Activated CD4-positive, alpha-beta memory T cell treated with anti-CD3 and anti-CD28 coated beads, Interleukin-2, amount 10 ng/mL, durations not matched to agents 7 days and 5 days (primary cell): ENCODE results near the gene IL4R. TPM values are rescaled to one million over a fixed set of nuclear protein-coding genes. Genes with fewer than 3 reads are reported as not detected.
"Not testable (repeated sequence)": the region's sequence is repeated elsewhere in the genome, so short reads cannot be mapped to it uniquely, and the experiment has no call there.

Experiments
- CTCF ChIA-PET: fragments of 350-600 bp; sonication (Branson Sonifier 250); formaldehyde crosslinking; loops from one replicate; lab custom pipeline; 2021; ENCODE audit warnings: antibody characterized with exemption, inconsistent platforms; lab: Charles Lee
- POLR2A ChIA-PET: fragments of 350-600 bp; sonication (Branson Sonifier 250); formaldehyde crosslinking; loops from one replicate; lab custom pipeline; 2021; ENCODE audit warnings: antibody characterized with exemption; lab: Charles Lee
- DNase-seq: peaks from one replicate; pipeline ENCODE4 v3.0.0-alpha.2; 2020
- H3K27ac Mint-ChIP-seq: one replicate; pipeline ENCODE4 v1.8.0; 2021; ENCODE audit warnings: mild to moderate bottlenecking, mixed read lengths
- H3K27me3 Mint-ChIP-seq: one replicate; pipeline ENCODE4 v1.8.0; 2021; ENCODE audit warnings: mixed read lengths
- H3K36me3 Mint-ChIP-seq: one replicate; pipeline ENCODE4 v1.8.0; 2021; ENCODE audit warnings: low read depth, mixed read lengths
- H3K4me1 Mint-ChIP-seq: one replicate; pipeline ENCODE4 v1.8.0; 2021; ENCODE audit warnings: mixed read lengths
- H3K4me3 Mint-ChIP-seq: one replicate; pipeline ENCODE4 v1.8.0; 2021; ENCODE audit warnings: mild to moderate bottlenecking, mixed read lengths
- H3K9me3 Mint-ChIP-seq: one replicate; pipeline ENCODE4 v1.8.0; 2021; ENCODE audit warnings: mixed read lengths
- total RNA-seq, 2 experiments: library from RNA; stranded (reverse); gene quantifications; one replicate each; pipeline ENCODE4 v1.2.3, GENCODE V29; 2021

IL4R gene
- total RNA-seq, 2 experiments from 2014 or later = 257 to 268 TPM

DNA sequence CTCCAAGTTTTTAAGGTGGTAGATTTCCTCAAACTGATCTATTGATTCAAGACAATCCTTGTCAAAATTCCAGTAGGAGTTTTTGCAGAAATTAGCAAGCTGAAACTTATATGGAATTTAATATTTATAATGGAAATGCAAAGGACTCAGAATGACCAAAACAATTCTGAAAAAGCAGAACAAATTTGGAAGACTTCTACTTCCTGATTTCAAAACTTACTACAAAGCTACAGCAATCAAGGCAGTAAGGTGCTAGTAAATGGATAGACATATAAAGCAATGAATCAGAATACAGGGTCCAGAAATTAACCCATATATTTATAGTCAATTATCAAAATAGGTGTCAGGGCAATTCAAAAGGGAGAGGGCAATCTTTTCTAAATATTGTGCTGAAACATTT, 76.4 kb downstream of the IL4R start:
- CTCF ChIA-PET = interaction anchor here (1.9 kb wide), 1 partner anchor 10 kb away, joined by 6 read pairs; no protein-coding TSS in a partner anchor
- H3K9me3 Mint-ChIP-seq = peaks cover 36% of the 10 kb centered on the region
- H3K27ac Mint-ChIP-seq = no peak overlapping the region
- H3K27me3 Mint-ChIP-seq = peaks cover 2% of the 10 kb centered on the region
- POLR2A ChIA-PET = no interaction called here
- no peak overlapping the region for H3K4me3 Mint-ChIP-seq
- H3K4me1 Mint-ChIP-seq = peaks cover 40% of the 10 kb centered on the region
- no peak for DNase-seq
- peaks cover 49% of the 10 kb centered on the region for H3K36me3 Mint-ChIP-seq

DNA sequence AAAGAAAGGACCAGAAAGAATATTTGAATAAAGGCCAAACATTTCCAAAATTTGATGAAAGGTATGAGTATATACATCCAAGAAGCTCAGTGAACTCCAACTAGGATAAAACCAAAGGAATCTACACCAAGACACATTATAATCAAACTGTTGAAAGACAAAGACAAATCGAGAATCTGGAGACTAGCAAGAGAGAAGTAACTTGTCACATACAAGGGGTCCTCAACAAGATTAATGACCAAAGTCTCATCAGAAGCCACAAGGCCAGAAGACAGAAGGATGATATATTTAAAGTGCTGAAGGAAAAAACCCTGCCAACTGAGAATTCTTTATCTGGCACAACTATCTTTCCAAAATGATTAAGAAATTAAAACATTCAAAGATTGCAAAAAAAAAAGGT, 78.9 kb downstream of the IL4R start:
- no peak for DNase-seq
- Mint-ChIP-seq H3K36me3 (peaks cover 43% of the 10 kb centered on the region), H3K9me3 (peaks cover 39% of the 10 kb centered on the region)

DNA sequence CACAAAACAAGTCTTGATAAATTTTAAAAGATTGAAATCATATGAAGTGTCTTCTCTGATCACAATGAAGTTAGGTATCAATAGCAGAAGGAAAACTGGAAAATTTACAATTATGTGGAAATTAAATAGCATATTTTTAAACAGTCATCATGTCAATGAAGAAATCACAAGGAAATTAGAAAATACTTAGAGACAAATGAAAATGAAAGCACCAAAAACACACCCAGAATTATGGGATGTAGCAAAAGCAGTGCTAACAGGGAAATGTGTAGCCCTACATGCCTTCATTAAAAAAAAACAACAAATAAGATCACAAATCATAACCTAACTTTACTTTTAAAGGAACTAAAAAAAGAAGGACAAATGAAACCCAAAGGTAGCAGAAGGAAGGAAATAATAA, 80.7 kb downstream of the IL4R start:
- Mint-ChIP-seq H3K36me3 (peaks cover 34% of the 10 kb centered on the region), H3K9me3 (peaks cover 36% of the 10 kb centered on the region), H3K4me1 (peaks cover 29% of the 10 kb centered on the region)

More for the DNA sequence above, 78.9 kb downstream of the IL4R start:
- H3K27ac Mint-ChIP-seq = no peak overlapping the region
- ChIA-PET POLR2A (interaction anchor here (1.8 kb wide), 1 partner anchor 12 kb away, joined by 9 read pairs; no protein-coding TSS in a partner anchor), CTCF (interaction anchor here (0.7 kb wide), 1 partner anchor 213 kb away, joined by 3 read pairs; no protein-coding TSS in a partner anchor)
- peaks cover 35% of the 10 kb centered on the region for H3K4me1 Mint-ChIP-seq
- H3K27me3 Mint-ChIP-seq = peaks cover 2% of the 10 kb centered on the region
- no peak overlapping the region for H3K4me3 Mint-ChIP-seq

DNA sequence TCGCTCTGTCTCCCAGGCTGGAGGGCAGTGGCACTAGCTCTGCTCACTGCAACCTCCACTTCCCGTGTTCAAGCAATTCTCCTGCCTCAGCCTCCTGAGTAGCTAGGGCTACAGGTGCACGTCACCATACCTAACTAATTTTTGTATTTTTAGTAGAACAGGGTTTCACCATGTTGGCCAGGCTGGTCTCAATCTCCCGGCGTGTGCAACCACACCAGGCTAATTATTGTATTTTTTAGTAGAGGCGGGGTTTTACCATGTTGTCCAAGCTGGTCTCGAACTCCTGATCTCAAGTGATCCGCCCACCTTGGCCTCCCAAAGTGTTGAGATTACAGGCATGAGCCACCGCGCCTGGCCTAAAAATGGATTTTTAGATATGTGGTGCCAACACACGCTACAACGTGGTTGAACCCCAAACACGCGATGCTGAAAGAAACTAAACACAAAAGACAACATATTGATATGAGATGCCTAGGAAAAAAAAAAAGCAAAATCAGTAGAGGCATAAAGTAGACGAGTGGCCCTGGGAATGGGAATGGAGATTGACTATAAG, 84.6 kb downstream of the IL4R start:
- not testable (repeated sequence) for H3K27me3 Mint-ChIP-seq, DNase-seq, H3K4me3 Mint-ChIP-seq, H3K27ac Mint-ChIP-seq
- CTCF ChIA-PET = interaction anchor here (0.9 to 1.0 kb wide), 2 partner anchors 10 to 30 kb away, joined by 3 read pairs; no protein-coding TSS in a partner anchor
- Mint-ChIP-seq H3K4me1 (peaks cover 52% of the 10 kb centered on the region), H3K36me3 (peaks cover 21% of the 10 kb centered on the region), H3K9me3 (peaks cover 23% of the 10 kb centered on the region)
- POLR2A ChIA-PET = interaction anchor here (1.0 to 1.4 kb wide), 2 partner anchors 9 to 33 kb away, joined by 4 to 5 read pairs; no protein-coding TSS in a partner anchor

More for the DNA sequence above, 80.7 kb downstream of the IL4R start:
- Mint-ChIP-seq H3K27ac (no peak overlapping the region), H3K27me3 (peaks cover 2% of the 10 kb centered on the region), H3K4me3 (no peak overlapping the region)
- POLR2A ChIA-PET = no interaction called here
- no peak for DNase-seq
- CTCF ChIA-PET = no interaction called here

DNA sequence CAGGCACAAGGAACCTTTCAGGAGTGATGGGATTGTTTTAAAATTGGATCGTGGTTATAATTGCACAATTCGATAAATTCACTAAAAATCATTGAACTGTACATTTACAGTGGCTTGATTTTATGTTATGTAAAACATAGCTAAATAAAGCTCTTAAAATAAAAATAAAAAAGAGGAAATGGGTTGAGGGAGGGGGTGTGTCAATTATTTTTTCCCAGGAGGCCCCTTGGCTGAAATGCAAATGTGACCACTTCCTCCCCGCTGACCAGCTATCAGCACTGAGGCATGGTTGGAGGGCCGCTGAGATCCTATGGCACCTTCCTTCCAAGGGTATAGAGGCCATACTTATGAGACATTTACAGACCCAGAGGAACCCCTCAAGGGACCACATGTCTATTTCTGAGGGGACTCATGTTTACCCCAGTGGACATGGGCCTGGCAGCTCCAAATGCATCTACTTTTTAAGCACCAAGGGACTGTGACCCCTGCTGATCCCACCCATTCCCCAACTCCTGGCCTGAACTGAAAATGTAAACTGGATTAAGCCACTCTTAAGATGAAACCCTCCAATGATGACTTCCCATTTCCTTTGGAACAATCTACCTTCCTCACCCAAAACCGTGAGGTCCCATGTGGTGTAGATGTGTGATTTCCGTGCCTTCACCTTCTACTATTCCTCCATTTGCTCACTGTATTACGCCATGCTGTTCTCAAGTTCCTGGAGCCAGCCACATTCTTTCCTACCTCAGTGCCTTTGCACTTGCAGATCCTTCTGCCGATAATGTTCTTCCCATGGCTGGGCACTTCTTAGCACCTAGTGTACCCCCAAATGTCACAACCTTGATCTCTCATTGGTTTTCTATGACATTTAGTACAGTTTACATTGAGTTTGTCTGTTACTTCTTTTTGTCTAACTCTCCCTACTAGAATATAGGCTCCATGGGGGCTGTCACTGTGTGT, 85.4 kb downstream of the IL4R start:
- peaks cover 6% of the 10 kb centered on the region for H3K27me3 Mint-ChIP-seq
- no peak for DNase-seq
- peaks cover 55% of the 10 kb centered on the region for H3K4me1 Mint-ChIP-seq
- no peak overlapping the region for H3K27ac Mint-ChIP-seq
- peaks cover 19% of the 10 kb centered on the region for H3K9me3 Mint-ChIP-seq
- POLR2A ChIA-PET = interaction anchor here (0.7 to 9.3 kb wide), 5 partner anchors 8 to 34 kb away, joined by 3 to 80 read pairs (median 5); no protein-coding TSS in a partner anchor
- CTCF ChIA-PET = interaction anchor here (0.7 to 1.9 kb wide), 4 partner anchors 8 to 222 kb away, joined by 3 to 6 read pairs (median 3); no protein-coding TSS in a partner anchor
- H3K36me3 Mint-ChIP-seq = peaks cover 21% of the 10 kb centered on the region
- H3K4me3 Mint-ChIP-seq = no peak overlapping the region

DNA sequence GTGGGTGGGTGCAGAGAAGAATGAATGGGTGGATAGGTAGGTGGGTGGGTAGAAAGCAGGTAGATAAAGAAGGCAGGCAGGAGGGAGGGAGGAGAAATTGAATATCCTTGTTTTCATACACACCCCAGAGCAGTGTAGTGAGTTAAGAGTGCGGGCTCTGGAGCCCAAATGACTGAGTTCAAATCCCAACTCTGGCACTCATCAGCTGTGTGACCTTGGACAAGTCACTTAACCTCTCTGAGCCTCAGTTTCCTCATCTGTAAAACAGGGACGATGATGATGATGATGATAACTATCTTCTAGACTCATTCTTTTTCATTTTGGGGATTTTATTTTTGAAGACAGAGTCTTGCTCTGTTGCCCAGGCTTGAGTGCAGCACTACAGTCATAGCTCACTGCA, 86.2 kb downstream of the IL4R start:
- CTCF ChIA-PET = interaction anchor here (0.7 to 3.5 kb wide), 3 partner anchors 9 to 223 kb away, joined by 3 to 22 read pairs (median 6); no protein-coding TSS in a partner anchor

DNA sequence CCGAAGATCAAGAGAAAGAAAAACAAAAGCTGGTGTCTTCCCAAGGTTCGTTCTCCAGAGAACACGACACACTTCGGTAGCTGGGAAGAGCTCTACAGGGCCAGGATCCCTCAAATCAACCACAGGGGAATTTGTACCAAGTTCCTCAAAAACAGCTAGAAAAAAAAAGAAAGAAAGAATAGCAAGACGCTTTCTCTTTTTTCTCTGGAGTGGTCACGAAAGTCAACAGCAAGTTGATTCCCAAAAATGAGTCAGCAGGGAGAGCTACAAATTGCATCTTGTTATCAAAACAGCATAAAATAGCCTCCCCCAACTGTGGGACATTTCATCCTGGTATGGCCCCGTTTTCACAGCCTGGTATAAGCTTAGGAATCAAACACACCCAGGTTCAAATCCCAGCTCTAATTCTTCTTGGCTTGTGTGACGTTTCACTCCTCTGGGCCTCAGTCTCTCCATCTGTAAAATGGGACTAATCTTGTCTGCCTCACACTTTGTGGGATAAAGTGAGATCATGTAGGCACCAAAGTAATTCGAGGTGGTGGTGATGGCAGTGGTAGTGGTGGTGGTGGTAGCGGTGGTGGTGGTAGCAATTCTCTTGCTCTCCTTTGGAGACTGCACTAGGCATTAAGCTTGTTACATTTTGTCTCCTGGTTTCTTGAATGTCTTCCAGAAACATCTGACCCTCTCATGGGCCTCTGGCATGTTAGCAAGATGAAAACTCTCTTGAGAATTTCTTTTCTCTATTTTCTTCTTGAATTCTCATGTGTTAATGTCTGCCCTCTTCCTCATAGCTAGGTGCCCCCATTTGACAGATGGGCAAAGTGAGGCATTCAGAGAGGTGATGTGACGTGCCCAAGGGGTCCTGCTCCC, 87.2 kb downstream of the IL4R start:
- Mint-ChIP-seq H3K4me1 (peaks cover 60% of the 10 kb centered on the region), H3K27me3 (peaks cover 6% of the 10 kb centered on the region), H3K36me3 (peaks cover 16% of the 10 kb centered on the region), H3K27ac (no peak overlapping the region), H3K9me3 (peaks cover 5% of the 10 kb centered on the region), H3K4me3 (no peak overlapping the region)
- CTCF ChIA-PET = interaction anchor here (0.6 to 3.5 kb wide), 9 partner anchors 9 to 222 kb away, joined by 3 to 22 read pairs (median 4); no protein-coding TSS in a partner anchor
- DNase-seq = no peak
- POLR2A ChIA-PET = interaction anchor here (1.1 to 9.3 kb wide), 11 partner anchors 10 to 201 kb away, joined by 3 to 80 read pairs (median 7); partner anchors contain the start of genes GTF3C1 and KATNIP

More for the DNA sequence above, 86.2 kb downstream of the IL4R start:
- Mint-ChIP-seq H3K4me3 (no peak overlapping the region), H3K27me3 (peaks cover 6% of the 10 kb centered on the region), H3K27ac (no peak overlapping the region), H3K36me3 (peaks cover 16% of the 10 kb centered on the region), H3K4me1 (peaks cover 54% of the 10 kb centered on the region), H3K9me3 (peaks cover 11% of the 10 kb centered on the region)
- POLR2A ChIA-PET = interaction anchor here (1.4 to 9.3 kb wide), 5 partner anchors 9 to 83 kb away, joined by 3 to 80 read pairs (median 9); no protein-coding TSS in a partner anchor
- no peak for DNase-seq

DNA sequence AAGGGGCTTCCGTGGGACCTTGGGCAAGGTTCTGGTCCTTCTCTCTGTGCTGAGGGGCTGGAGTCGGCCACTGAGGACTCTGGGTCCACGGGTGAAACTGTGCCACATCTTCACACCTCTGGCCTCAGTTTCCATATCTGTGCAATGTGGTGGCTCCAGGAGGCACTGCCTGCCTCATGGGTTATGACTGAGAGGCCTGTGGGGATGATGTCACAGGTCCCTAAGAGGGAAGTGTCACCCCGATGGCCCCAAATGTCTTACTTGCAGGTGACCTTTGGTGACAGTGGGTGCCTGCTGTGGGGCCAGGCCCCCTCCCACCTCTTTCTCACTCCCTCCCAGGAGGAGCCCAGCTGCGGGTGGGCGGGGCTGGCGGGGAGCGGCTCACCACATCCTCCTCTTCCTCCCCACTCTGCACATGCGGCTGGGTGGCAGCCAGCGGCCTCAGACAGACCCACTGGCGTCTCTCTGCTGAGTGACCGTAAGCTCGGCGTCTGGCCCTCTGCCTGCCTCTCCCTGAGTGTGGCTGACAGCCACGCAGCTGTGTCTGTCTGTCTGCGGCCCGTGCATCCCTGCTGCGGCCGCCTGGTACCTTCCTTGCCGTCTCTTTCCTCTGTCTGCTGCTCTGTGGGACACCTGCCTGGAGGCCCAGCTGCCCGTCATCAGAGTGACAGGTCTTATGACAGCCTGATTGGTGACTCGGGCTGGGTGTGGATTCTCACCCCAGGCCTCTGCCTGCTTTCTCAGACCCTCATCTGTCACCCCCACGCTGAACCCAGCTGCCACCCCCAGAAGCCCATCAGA, 88.2 kb downstream of the IL4R start, which contains the start of gene IL21R:
TSS of gene IL21R (plus strand) at position 407 of the 801 bp plus-strand sequence. CDS start 27,898 bp downstream, outside the sequence.
- peaks cover 17% of the 10 kb centered on the region for H3K36me3 Mint-ChIP-seq
- H3K9me3 Mint-ChIP-seq = no peaks in the 10 kb centered on the region
- H3K4me1 Mint-ChIP-seq = peaks cover 70% of the 10 kb centered on the region
- ChIA-PET CTCF (interaction anchor here (0.9 to 3.5 kb wide), 8 partner anchors 8 to 223 kb away, joined by 3 to 22 read pairs (median 4); no protein-coding TSS in a partner anchor), POLR2A (interaction anchor here (0.7 to 9.3 kb wide), 19 partner anchors 11 to 228 kb away, joined by 3 to 80 read pairs (median 5); partner anchors contain the start of genes GTF3C1, KATNIP and KDM8)
- peak within 1 kb of the TSS; percentile 96 for H3K27ac Mint-ChIP-seq
- peak; percentile 88 for DNase-seq
- peaks cover 6% of the 10 kb centered on the region for H3K27me3 Mint-ChIP-seq
- H3K4me3 Mint-ChIP-seq = peak within 1 kb of the TSS; percentile 92

DNA sequence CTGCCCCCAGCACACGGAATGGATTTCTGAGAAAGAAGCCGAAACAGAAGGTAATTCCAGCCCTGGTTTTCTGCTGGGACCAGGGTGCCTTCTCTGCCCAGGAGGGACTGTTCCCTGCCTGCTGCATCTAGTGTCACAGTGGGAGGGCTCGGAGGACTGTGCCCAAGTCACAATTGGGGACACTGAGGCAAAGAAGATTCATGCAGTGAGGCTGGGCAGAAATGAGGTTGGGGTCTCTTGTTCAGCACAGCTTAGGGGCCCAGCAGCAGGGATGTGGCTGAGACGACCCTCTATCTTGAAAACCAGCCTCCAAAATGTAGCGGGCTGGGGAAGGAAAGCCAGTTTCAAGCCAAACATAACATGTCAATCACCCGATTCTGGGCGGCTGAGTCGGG, 88.8 kb downstream of the IL4R start:
- Mint-ChIP-seq H3K4me1 (peaks cover 76% of the 10 kb centered on the region), H3K36me3 (peaks cover 20% of the 10 kb centered on the region)
- CTCF ChIA-PET = interaction anchor here (0.9 to 3.5 kb wide), 6 partner anchors 11 to 223 kb away, joined by 3 to 22 read pairs (median 4); no protein-coding TSS in a partner anchor

DNA sequence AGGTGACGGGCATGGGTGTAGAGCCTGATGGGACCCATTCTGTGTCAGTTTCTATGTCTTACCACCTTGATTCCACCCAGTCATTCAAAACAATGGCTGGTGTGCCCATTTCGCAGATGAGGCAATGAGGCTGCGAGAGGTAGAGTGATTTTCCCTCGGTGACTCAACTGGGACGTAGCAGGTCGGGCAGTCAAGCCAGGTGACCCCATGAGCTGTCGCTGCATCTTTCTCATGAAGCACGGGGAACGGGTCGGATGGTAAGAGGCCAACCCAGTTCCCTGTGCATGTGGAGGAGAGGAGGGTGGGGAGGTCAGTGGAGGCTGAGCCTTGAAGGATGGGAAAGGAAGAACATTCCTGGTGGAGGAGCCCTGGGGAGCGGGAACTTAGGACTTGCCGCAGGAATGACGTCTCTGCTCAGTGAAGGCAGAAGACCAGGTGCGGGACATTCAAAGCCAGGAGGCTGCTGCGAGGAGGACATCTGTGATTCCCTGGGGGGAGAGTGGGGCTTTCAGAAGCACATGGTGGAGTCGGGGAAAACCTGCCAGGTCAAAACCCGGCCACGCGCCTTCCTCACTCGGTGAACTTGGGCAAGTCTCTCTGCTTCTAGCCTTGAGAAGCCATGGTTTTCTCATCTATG, 89.3 kb downstream of the IL4R start:
- Mint-ChIP-seq H3K4me1 (peaks cover 81% of the 10 kb centered on the region), H3K9me3 (no peaks in the 10 kb centered on the region), H3K27me3 (peaks cover 6% of the 10 kb centered on the region), H3K4me3 (peak overlapping the region; percentile 92), H3K36me3 (peaks cover 23% of the 10 kb centered on the region), H3K27ac (peak overlapping the region; percentile 96)
- POLR2A ChIA-PET = interaction anchor here (0.8 to 9.3 kb wide), 16 partner anchors 15 to 229 kb away, joined by 3 to 80 read pairs (median 5); partner anchors contain the start of genes GTF3C1, KATNIP and KDM8
- DNase-seq = peak; percentile 54
- CTCF ChIA-PET = interaction anchor here (1.3 to 3.5 kb wide), 3 partner anchors 30 to 47 kb away, joined by 3 to 22 read pairs (median 4); no protein-coding TSS in a partner anchor

More for the DNA sequence above, 88.8 kb downstream of the IL4R start:
- POLR2A ChIA-PET = interaction anchor here (0.7 to 9.3 kb wide), 17 partner anchors 11 to 229 kb away, joined by 3 to 80 read pairs (median 5); partner anchors contain the start of genes GTF3C1, KATNIP and KDM8
- no peak for DNase-seq
- peaks cover 6% of the 10 kb centered on the region for H3K27me3 Mint-ChIP-seq
- H3K9me3 Mint-ChIP-seq = no peaks in the 10 kb centered on the region
- H3K4me3 Mint-ChIP-seq = peak overlapping the region; percentile 92
- peak overlapping the region; percentile 96 for H3K27ac Mint-ChIP-seq
